Gastroesophageal sphincter (tissue), 4 donors: ENCODE results near the gene IRX4. TPM values are rescaled to one million over a fixed set of nuclear protein-coding genes. Genes with fewer than 3 reads are reported as not detected.

Experiments used
- ATAC-seq: fragments of 150-250 bp; one replicate; pipeline ENCODE4 v1.9.1; 2016; ENCODE audit warnings: mild to moderate bottlenecking, moderate library complexity
- H3K27ac ChIP-seq, 4 donors: fragments of 200-600 bp; sonication (generic) in 3 of 4; 1 replicate in 3 of 4; 2 replicates in 1 of 4; pipeline ENCODE4 v1.5.1; 2016 to 2019
- H3K27me3 ChIP-seq: fragments of 200-600 bp; sonication (generic); one replicate; pipeline ENCODE4 v1.5.1; 2019
- H3K36me3 ChIP-seq, 2 donors: fragments of 200-600 bp; sonication (generic); one replicate each; pipeline ENCODE4 v1.5.1; 2019; ENCODE audit warnings: control low read depth in 1 of 2
- H3K4me1 ChIP-seq, 3 donors: fragments of 200-600 bp; sonication (generic); 1 replicate in 2 of 3; 2 replicates in 1 of 3; pipeline ENCODE4 v1.5.1; 2016 to 2019; ENCODE audit warnings: control low read depth in 2 of 3
- H3K4me3 ChIP-seq, 2 donors: fragments of 200-600 bp; sonication (generic); one replicate each; pipeline ENCODE4 v1.5.1; 2019; ENCODE audit warnings: mild to moderate bottlenecking in 1 of 2, moderate library complexity in 1 of 2
- H3K9me3 ChIP-seq, 3 donors: fragments of 200-600 bp; sonication (generic); one replicate each; pipeline ENCODE4 v1.5.1; 2017 to 2019; ENCODE audit warnings: control low read depth in 2 of 3
- CTCF ChIP-seq, 4 experiments: fragments of 200-600 bp in 2 of 4; fragments of 450-650 bp in 2 of 4; sonication (generic) in 1 of 4; IDR thresholded peaks; one replicate each; pipeline ENCODE4 v1.5.1; 2017 to 2019; ENCODE audit warnings: antibody characterized with exemption in 4 of 4, mild to moderate bottlenecking in 2 of 4, moderate library complexity in 2 of 4
- EP300 ChIP-seq: sonication (generic); formaldehyde crosslinking; IDR thresholded peaks from one replicate; pipeline ENCODE4 v1.6.1; 2017; ENCODE audit warnings: antibody characterized with exemption, mild to moderate bottlenecking
- POLR2A ChIP-seq, 2 donors: fragments of 450-650 bp; IDR thresholded peaks; one replicate each; pipeline ENCODE4 v1.6.1; 2017; ENCODE audit warnings: antibody characterized with exemption in 2 of 2, mild to moderate bottlenecking in 2 of 2, moderate library complexity in 1 of 2
- POLR2AphosphoS5 ChIP-seq: sonication (generic); formaldehyde crosslinking; IDR thresholded peaks from one replicate; pipeline ENCODE4 v1.6.1; 2017; ENCODE audit warnings: antibody characterized with exemption
- WGBS, 2 donors: methylation state at CpG; one replicate each; pipeline ENCODE4 v1.1.5; 2018; ENCODE audit warnings: low coverage in 1 of 2; 5-methylcytosine and 5-hydroxymethylcytosine counted together
- total RNA-seq, 4 donors: library from RNA; depleted of rRNA; stranded (reverse); fragments of >200 nt; gene quantifications; one replicate each; pipeline ENCODE4 v1.1.0, GENCODE V29; 2016

Gene IRX4
- total RNA-seq, 4 donors from 2014 or later = 0.96 TPM; not detected in 3

- H3K4me3 ChIP-seq = no peak overlapping the region
- H3K27me3 ChIP-seq = peaks cover 96% of the 10 kb centered on the region
Observed at GRCh38 chr5:1889321-1890065, 6.8 kb upstream of the IRX4 start.

GRCh38 chr5:1888541-1889251, 6.0 kb upstream of the IRX4 start:
- H3K4me3 ChIP-seq = no peak overlapping the region
- peaks cover 96% of the 10 kb centered on the region for H3K27me3 ChIP-seq
- no peak for TF ChIP-seq POLR2A (IDR thresholded peaks at IDR 0.05)
- no peak for TF ChIP-seq POLR2AphosphoS5
- no peak for TF ChIP-seq EP300
- no peak for TF ChIP-seq CTCF (IDR thresholded peaks at IDR 0.05)
- no peaks in the 10 kb centered on the region for H3K36me3 ChIP-seq
- ATAC-seq = no peak
- 54 to 61% methylated on average over 2 of the region's 24 CpGs for WGBS, 2 donors
- peaks cover 0 to 55% (median 4%) of the 10 kb centered on the region in 3 donors for H3K4me1 ChIP-seq
- H3K9me3 ChIP-seq = no peaks in the 10 kb centered on the region
- H3K27ac ChIP-seq = no peak overlapping the region

More at GRCh38 chr5:1889321-1890065, 6.8 kb upstream of the IRX4 start:
- 46% methylated on average over 4 of the region's 13 CpGs; no CpG with 5 or more reads in 1 of the 2 donors for WGBS, 2 donors
- TF ChIP-seq POLR2A (IDR thresholded peaks at IDR 0.05) = no peak
- TF ChIP-seq EP300 = no peak
- no peak for TF ChIP-seq POLR2AphosphoS5
- TF ChIP-seq CTCF (IDR thresholded peaks at IDR 0.05) = no peak
- Histone ChIP-seq H3K36me3 (no peaks in the 10 kb centered on the region), H3K27ac (no peak overlapping the region), H3K9me3 (no peaks in the 10 kb centered on the region), H3K4me1 (peaks cover 0 to 47% (median 0%) of the 10 kb centered on the region in 3 donors)
- ATAC-seq = no peak

- Histone ChIP-seq H3K27ac (no peak overlapping the region), H3K36me3 (no peaks in the 10 kb centered on the region), H3K9me3 (no peaks in the 10 kb centered on the region), H3K27me3 (peaks cover 96% of the 10 kb centered on the region), H3K4me1 (peaks cover 0 to 64% (median 11%) of the 10 kb centered on the region in 3 donors), H3K4me3 (no peak overlapping the region)
- ATAC-seq = no peak
- WGBS, 2 donors = 10% methylated on average over 4 of the region's 31 CpGs; no CpG with 5 or more reads in 1 of the 2 donors
- TF ChIP-seq EP300 = no peak
- no peak for TF ChIP-seq POLR2A (IDR thresholded peaks at IDR 0.05)
- no peak for TF ChIP-seq CTCF (IDR thresholded peaks at IDR 0.05)
- no peak for TF ChIP-seq POLR2AphosphoS5
Observed at GRCh38 chr5:1887588-1888360, 5.0 kb upstream of the IRX4 start.

- peaks cover 96% of the 10 kb centered on the region for H3K27me3 ChIP-seq
- ATAC-seq = no peak
- WGBS, 2 donors = no CpG with 5 or more reads among the region's 102 CpGs
- H3K4me3 ChIP-seq = no peak overlapping the region
- no peaks in the 10 kb centered on the region for H3K9me3 ChIP-seq
- H3K27ac ChIP-seq = no peak overlapping the region
- H3K4me1 ChIP-seq = peaks cover 0 to 72% (median 18%) of the 10 kb centered on the region in 3 donors
- TF ChIP-seq POLR2AphosphoS5 = no peak
- TF ChIP-seq CTCF (IDR thresholded peaks at IDR 0.05) = no peak
- TF ChIP-seq POLR2A (IDR thresholded peaks at IDR 0.05) = no peak
- TF ChIP-seq EP300 = no peak
- no peaks in the 10 kb centered on the region for H3K36me3 ChIP-seq
Observed at GRCh38 chr5:1886846-1887587, 4.3 kb upstream of the IRX4 start.
